Gastrocnemius medialis (tissue), 4 donors: ENCODE data around the gene LRRC49. TPM values are rescaled to one million over a fixed set of nuclear protein-coding genes. Genes with fewer than 3 reads are reported as not detected.

Source experiments
- ATAC-seq, 2 donors: fragments of 150-250 bp; one replicate each; pipeline ENCODE4 v1.9.1; 2016
- DNase-seq, 2 donors: peaks; one replicate each; pipeline ENCODE4 v3.0.0-alpha.2; 2019
- H3K27ac ChIP-seq, 4 donors: fragments of 200-600 bp; sonication (generic); 1 replicate in 1 of 4; 2 replicates in 3 of 4; pipeline ENCODE4 v1.5.1; 2016 to 2018; ENCODE audit warnings: mild to moderate bottlenecking in 2 of 4, moderate library complexity in 1 of 4
- H3K27me3 ChIP-seq, 3 donors: fragments of 200-600 bp; sonication (generic) in 2 of 3; 1 replicate in 1 of 3; 2 replicates in 2 of 3; pipeline versions ENCODE4 v1.5.1 to v1.6.0; 2016 to 2019; ENCODE audit warnings: mild to moderate bottlenecking in 1 of 3, moderate library complexity in 1 of 3
- H3K36me3 ChIP-seq, 2 donors: fragments of 200-600 bp; sonication (generic) in 1 of 2; one replicate each; pipeline ENCODE4 v1.5.1; 2017 to 2018
- H3K4me1 ChIP-seq, 2 donors: fragments of 200-600 bp; sonication (generic) in 1 of 2; one replicate each; pipeline ENCODE4 v1.5.1; 2016 to 2017; ENCODE audit warnings: mild to moderate bottlenecking in 2 of 2
- H3K4me3 ChIP-seq, 4 donors: fragments of 200-600 bp; sonication (generic) in 3 of 4; 1 replicate in 1 of 4; 2 replicates in 3 of 4; pipeline ENCODE4 v1.5.1; 2016 to 2019; ENCODE audit warnings: mild to moderate bottlenecking in 2 of 4
- H3K9me3 ChIP-seq, 3 donors: fragments of 200-600 bp; sonication (generic) in 2 of 3; 1 replicate in 1 of 3; 2 replicates in 2 of 3; pipeline ENCODE4 v1.5.1; 2016 to 2019
- CTCF ChIP-seq, 5 experiments: fragments of 450-650 bp in 3 of 5; fragments of 200-600 bp in 2 of 5; sonication (generic) in 2 of 5; IDR thresholded peaks in 4 of 5; conservative IDR thresholded peaks in 1 of 5; 1 replicate in 4 of 5; 2 replicates in 1 of 5; pipeline ENCODE4 v1.5.1; 2016 to 2019; ENCODE audit warnings: antibody characterized with exemption in 5 of 5, mild to moderate bottlenecking in 3 of 5, moderate library complexity in 3 of 5
- POLR2A ChIP-seq, 2 donors: fragments of 450-650 bp; IDR thresholded peaks; one replicate each; pipeline ENCODE4 v1.6.1; 2017; ENCODE audit warnings: antibody characterized with exemption in 2 of 2, mild to moderate bottlenecking in 2 of 2, moderate library complexity in 2 of 2
- in situ Hi-C, 4 donors: fragments of 200-750 bp; cut with MboI; loops; one replicate each; pipeline versions ENCODE4 v1.15.0 to v1.8.0; 2017; ENCODE audit warnings: low sequenced_read_pairs in 4 of 4
- intact Hi-C: fragments of 100-400 bp; cut with DNase I; formaldehyde crosslinking; loops from one replicate; pipeline ENCODE4 v1.15.1; 2023; ENCODE audit warnings: low total_unique reads
- total RNA-seq, 4 donors: library from RNA; depleted of rRNA; stranded (reverse); fragments of >200 nt; gene quantifications; one replicate each; pipeline versions ENCODE4 v1.1.0 to v1.2.3, GENCODE V29; 2016

LRRC49 gene
- total RNA-seq, 4 donors from 2014 or later = 0.51 to 5.0 (median 2.8) TPM

- in situ Hi-C loops (no loop called here), intact Hi-C loops (no loop called here)
- no peak for DNase-seq
- Histone ChIP-seq H3K27me3 (no peaks in the 10 kb centered on the region), H3K27ac (no peak overlapping the region), H3K9me3 (no peaks in the 10 kb centered on the region), H3K4me3 (no peak overlapping the region), H3K4me1 (no peaks in the 10 kb centered on the region), H3K36me3 (no peaks in the 10 kb centered on the region)
- TF ChIP-seq CTCF (IDR thresholded peaks at IDR 0.05 in 4 of 5, conservative IDR thresholded peaks at IDR 0.05 in 1 of 5) = no peak
- no peak for TF ChIP-seq POLR2A (IDR thresholded peaks at IDR 0.05)
- ATAC-seq = no peak
Observed at GRCh38 chr15:71051539-71051938, 158.9 kb downstream of the LRRC49 start.

- no peak for ATAC-seq
- in situ Hi-C loops = no loop called here
Observed at GRCh38 chr15:71052356-71052755, 159.7 kb downstream of the LRRC49 start.

GRCh38 chr15:71054286-71054952 lies 161.8 kb downstream of the LRRC49 start:
- DNase-seq (no peak), ATAC-seq (no peak)
- Histone ChIP-seq H3K27ac (no peak overlapping the region), H3K4me3 (no peak overlapping the region), H3K36me3 (no peaks in the 10 kb centered on the region), H3K4me1 (no peaks in the 10 kb centered on the region), H3K9me3 (no peaks in the 10 kb centered on the region), H3K27me3 (no peaks in the 10 kb centered on the region)
- no peak for TF ChIP-seq POLR2A (IDR thresholded peaks at IDR 0.05)
- TF ChIP-seq CTCF (IDR thresholded peaks at IDR 0.05 in 4 of 5, conservative IDR thresholded peaks at IDR 0.05 in 1 of 5) = no peak
- intact Hi-C loops = no loop called here
- in situ Hi-C loops = no loop called here

More at GRCh38 chr15:71052356-71052755, 159.7 kb downstream of the LRRC49 start:
- Histone ChIP-seq H3K27ac (no peak overlapping the region), H3K4me1 (no peaks in the 10 kb centered on the region), H3K9me3 (no peaks in the 10 kb centered on the region), H3K27me3 (no peaks in the 10 kb centered on the region), H3K4me3 (no peak overlapping the region), H3K36me3 (no peaks in the 10 kb centered on the region)
- TF ChIP-seq POLR2A (IDR thresholded peaks at IDR 0.05) = no peak
- TF ChIP-seq CTCF (IDR thresholded peaks at IDR 0.05 in 4 of 5, conservative IDR thresholded peaks at IDR 0.05 in 1 of 5) = no peak
- intact Hi-C loops = no loop called here
- DNase-seq = no peak

- no peaks in the 10 kb centered on the region for H3K4me1 ChIP-seq
- no peak for DNase-seq
- TF ChIP-seq POLR2A (IDR thresholded peaks at IDR 0.05) (no peak), CTCF (IDR thresholded peaks at IDR 0.05 in 4 of 5, conservative IDR thresholded peaks at IDR 0.05 in 1 of 5) (no peak)
Observed at GRCh38 chr15:71055461-71055860, 162.8 kb downstream of the LRRC49 start.

GRCh38 chr15:71056111-71056510 lies 163.5 kb downstream of the LRRC49 start:
- in situ Hi-C loops = no loop called here
- Histone ChIP-seq H3K27ac (no peak overlapping the region), H3K9me3 (no peaks in the 10 kb centered on the region), H3K4me1 (no peaks in the 10 kb centered on the region), H3K36me3 (no peaks in the 10 kb centered on the region), H3K27me3 (no peaks in the 10 kb centered on the region), H3K4me3 (no peak overlapping the region)
- ATAC-seq = no peak
- intact Hi-C loops = no loop called here
- no peak for TF ChIP-seq POLR2A (IDR thresholded peaks at IDR 0.05)
- no peak for DNase-seq

More at GRCh38 chr15:71055461-71055860, 162.8 kb downstream of the LRRC49 start:
- intact Hi-C loops (no loop called here), in situ Hi-C loops (no loop called here)
- no peak for ATAC-seq
- H3K36me3 ChIP-seq = no peaks in the 10 kb centered on the region
- H3K9me3 ChIP-seq = no peaks in the 10 kb centered on the region
- H3K4me3 ChIP-seq = no peak overlapping the region
- no peak overlapping the region for H3K27ac ChIP-seq
- H3K27me3 ChIP-seq = no peaks in the 10 kb centered on the region
